SJSA1 (cell line): ENCODE results near the gene CLCN3. TPM values are rescaled to one million over a fixed set of nuclear protein-coding genes. Genes with fewer than 3 reads are reported as not detected.
"Not testable (repeated sequence)": the region's sequence is repeated elsewhere in the genome, so short reads cannot be mapped to it uniquely, and the experiment has no call there.

ENCODE experiments used
- DNase-seq, 2 experiments: peaks; one replicate each; pipeline ENCODE4 v3.0.0-alpha.2; 2015 to 2020; ENCODE audit warnings: low spot score in 2 of 2, low read depth in 1 of 2
- H3K27ac ChIP-seq: fragments of 250-450 bp; sonication (Bioruptor Pico); 2 replicates; pipeline ENCODE4 v1.5.1; 2020; ENCODE audit warnings: mild to moderate bottlenecking, moderate library complexity
- H3K27me3 ChIP-seq: fragments of 250-450 bp; sonication (Bioruptor Pico); replicated peaks from 2 replicates; pipeline ENCODE4 v1.5.1; 2020; ENCODE audit warnings: mild to moderate bottlenecking, moderate library complexity
- H3K36me3 ChIP-seq: fragments of 250-450 bp; sonication (Bioruptor Pico); 2 replicates; pipeline ENCODE4 v1.5.1; 2020; ENCODE audit warnings: mild to moderate bottlenecking
- H3K4me1 ChIP-seq: fragments of 250-450 bp; sonication (Bioruptor Pico); replicated peaks from 2 replicates; pipeline ENCODE4 v1.6.1; 2021; ENCODE audit warnings: mild to moderate bottlenecking
- H3K4me3 ChIP-seq: fragments of 250-450 bp; sonication (Bioruptor Pico); 2 replicates; pipeline ENCODE4 v1.5.1; 2020; ENCODE audit warnings: mild to moderate bottlenecking
- H3K9me3 ChIP-seq: fragments of 250-450 bp; sonication (Bioruptor Pico); replicated peaks from 2 replicates; pipeline ENCODE4 v1.5.1; 2020; ENCODE audit warnings: mild to moderate bottlenecking
- total RNA-seq: library from RNA; depleted of rRNA; stranded (reverse); fragments of >200 nt; shearing (Covaris generic); gene quantifications from 2 replicates; pipeline ENCODE4 v1.2.3, GENCODE V29; 2014

CLCN3 gene
- total RNA-seq, 1 experiment from 2014 or later, result 19.9 TPM

GRCh38 chr4:169665046-169665737, 44.8 kb downstream of the CLCN3 start:
- H3K36me3 ChIP-seq, result no peaks in the 10 kb centered on the region
- H3K27ac ChIP-seq, result no peak overlapping the region
- H3K4me3 ChIP-seq, result no peak overlapping the region
- H3K9me3 ChIP-seq, result no peaks in the 10 kb centered on the region
- H3K27me3 ChIP-seq, result no peaks in the 10 kb centered on the region
- no peak for DNase-seq
- H3K4me1 ChIP-seq, result no peaks in the 10 kb centered on the region

GRCh38 chr4:169668069-169668721, 47.8 kb downstream of the CLCN3 start:
- no peak overlapping the region for H3K4me3 ChIP-seq
- no peak overlapping the region for H3K27ac ChIP-seq
- no peaks in the 10 kb centered on the region for H3K4me1 ChIP-seq
- H3K36me3 ChIP-seq, result no peaks in the 10 kb centered on the region
- no peak for DNase-seq
- H3K9me3 ChIP-seq, result no peaks in the 10 kb centered on the region
- no peaks in the 10 kb centered on the region for H3K27me3 ChIP-seq

- Histone ChIP-seq H3K4me1 (no peaks in the 10 kb centered on the region), H3K27me3 (no peaks in the 10 kb centered on the region), H3K36me3 (no peaks in the 10 kb centered on the region), H3K4me3 (no peak overlapping the region), H3K27ac (no peak overlapping the region), H3K9me3 (no peaks in the 10 kb centered on the region)
- no peak for DNase-seq
Measured at GRCh38 chr4:169675825-169676224, 55.4 kb downstream of the CLCN3 start.

- H3K9me3 ChIP-seq, result no peaks in the 10 kb centered on the region
- no peak overlapping the region for H3K4me3 ChIP-seq
- no peaks in the 10 kb centered on the region for H3K4me1 ChIP-seq
- no peaks in the 10 kb centered on the region for H3K36me3 ChIP-seq
- no peaks in the 10 kb centered on the region for H3K27me3 ChIP-seq
- no peak for DNase-seq
- no peak overlapping the region for H3K27ac ChIP-seq
Measured at GRCh38 chr4:169677150-169677748, 56.9 kb downstream of the CLCN3 start.

GRCh38 chr4:169678486-169678885, 58.1 kb downstream of the CLCN3 start:
- not testable (repeated sequence) for H3K4me1 ChIP-seq, H3K27ac ChIP-seq, DNase-seq, H3K36me3 ChIP-seq, H3K4me3 ChIP-seq, H3K9me3 ChIP-seq, H3K27me3 ChIP-seq

GRCh38 chr4:169678951-169679591, 58.7 kb downstream of the CLCN3 start:
- not testable (repeated sequence) for H3K4me3 ChIP-seq, H3K9me3 ChIP-seq, H3K4me1 ChIP-seq, H3K27me3 ChIP-seq, H3K27ac ChIP-seq, H3K36me3 ChIP-seq, DNase-seq

- no peaks in the 10 kb centered on the region for H3K36me3 ChIP-seq
- no peak overlapping the region for H3K4me3 ChIP-seq
- no peaks in the 10 kb centered on the region for H3K9me3 ChIP-seq
- H3K4me1 ChIP-seq, result no peaks in the 10 kb centered on the region
- DNase-seq, result no peak
- H3K27me3 ChIP-seq, result no peaks in the 10 kb centered on the region
- H3K27ac ChIP-seq, result no peak overlapping the region
Measured at GRCh38 chr4:169682372-169683047, 62.1 kb downstream of the CLCN3 start.

GRCh38 chr4:169689681-169690080, 69.3 kb downstream of the CLCN3 start:
- Histone ChIP-seq H3K36me3 (no peaks in the 10 kb centered on the region), H3K4me1 (no peaks in the 10 kb centered on the region), H3K27me3 (no peaks in the 10 kb centered on the region), H3K9me3 (no peaks in the 10 kb centered on the region), H3K27ac (no peak overlapping the region), H3K4me3 (no peak overlapping the region)
- DNase-seq, result no peak

GRCh38 chr4:169690787-169691186, 70.4 kb downstream of the CLCN3 start:
- H3K36me3 ChIP-seq, result no peaks in the 10 kb centered on the region
- no peaks in the 10 kb centered on the region for H3K4me1 ChIP-seq
- DNase-seq, result no peak
- no peak overlapping the region for H3K27ac ChIP-seq
- no peaks in the 10 kb centered on the region for H3K9me3 ChIP-seq
- H3K4me3 ChIP-seq, result no peak overlapping the region
- no peaks in the 10 kb centered on the region for H3K27me3 ChIP-seq

- DNase-seq, result no peak
- Histone ChIP-seq H3K27me3 (no peaks in the 10 kb centered on the region), H3K4me3 (no peak overlapping the region), H3K27ac (no peak overlapping the region), H3K9me3 (no peaks in the 10 kb centered on the region), H3K36me3 (peaks cover 5% of the 10 kb centered on the region; the same call in 1 of the 2 replicates), H3K4me1 (no peaks in the 10 kb centered on the region)
Measured at GRCh38 chr4:169698331-169698730, 78.0 kb downstream of the CLCN3 start.

- Histone ChIP-seq H3K4me3 (no peak overlapping the region), H3K9me3 (no peaks in the 10 kb centered on the region), H3K27me3 (no peaks in the 10 kb centered on the region), H3K27ac (no peak overlapping the region), H3K36me3 (peaks cover under 1% of the 10 kb centered on the region; the same call in 1 of the 2 replicates), H3K4me1 (peaks cover 6% of the 10 kb centered on the region; the same call in 1 of the 2 replicates)
- DNase-seq, result peak in 1 of 2 experiments; percentile 11
Measured at GRCh38 chr4:169707958-169708643, 87.7 kb downstream of the CLCN3 start.

GRCh38 chr4:169715826-169716225, 95.4 kb downstream of the CLCN3 start:
- peaks cover 4% of the 10 kb centered on the region; the same call in 1 of the 2 replicates for H3K36me3 ChIP-seq
- H3K4me1 ChIP-seq, result no peaks in the 10 kb centered on the region
- no peak overlapping the region for H3K27ac ChIP-seq
- no peak for DNase-seq
- H3K4me3 ChIP-seq, result no peak overlapping the region
- no peaks in the 10 kb centered on the region for H3K9me3 ChIP-seq
- H3K27me3 ChIP-seq, result no peaks in the 10 kb centered on the region

GRCh38 chr4:169716677-169717076, 96.3 kb downstream of the CLCN3 start:
- H3K36me3 ChIP-seq, result peaks cover 4% of the 10 kb centered on the region; the same call in 1 of the 2 replicates
- H3K4me1 ChIP-seq, result no peaks in the 10 kb centered on the region
- no peaks in the 10 kb centered on the region for H3K27me3 ChIP-seq
- no peaks in the 10 kb centered on the region for H3K9me3 ChIP-seq
- no peak overlapping the region for H3K27ac ChIP-seq
- no peak for DNase-seq
- H3K4me3 ChIP-seq, result no peak overlapping the region
